ENCODE data around the gene SLC12A3. TPM values are rescaled to one million over a fixed set of nuclear protein-coding genes. Genes with fewer than 3 reads are reported as not detected.

The SLC12A3 gene
- total RNA-seq, 3 donors from 2014 or later: not detected

DNA sequence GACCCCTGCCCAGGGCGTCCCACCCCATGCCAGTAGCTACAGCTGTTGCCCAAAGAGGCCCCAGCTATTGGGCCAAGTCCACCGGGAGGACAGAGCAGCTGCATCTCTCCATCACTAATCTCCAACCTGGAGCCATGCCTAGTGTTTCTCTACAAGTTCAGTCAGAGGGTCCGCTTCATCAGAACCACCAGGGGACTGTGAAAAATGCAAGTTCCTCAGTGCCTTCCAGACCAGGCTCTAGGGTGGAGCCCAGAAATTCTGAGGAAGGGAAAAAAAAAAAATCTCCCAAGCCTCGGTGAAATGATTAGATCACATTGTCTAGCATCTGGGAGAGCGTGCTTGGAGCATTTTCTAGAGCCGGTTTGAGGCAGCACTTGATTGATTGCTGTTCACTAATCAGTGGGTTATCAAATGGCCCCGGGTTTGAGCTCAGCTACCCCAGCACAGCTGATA is 44.5 kb downstream of the SLC12A3 start:
- TF ChIP-seq CTCF (IDR thresholded peaks at IDR 0.05): no peak
- peaks cover 21% of the 10 kb centered on the region for H3K4me1 ChIP-seq (ENCODE audit: low read depth)

GRCh38 chr16:56910112-56910511 is 45.1 kb downstream of the SLC12A3 start:
- intact Hi-C loops (cut with DNase I, micrococcal nuclease): no loop called here
- no peaks in the 10 kb centered on the region for H3K9me3 ChIP-seq
- ATAC-seq (no peak), DNase-seq (no peak)
- H3K4me3 ChIP-seq: no peak overlapping the region
- peaks cover 21% of the 10 kb centered on the region for H3K4me1 ChIP-seq (ENCODE audit: low read depth)
- H3K36me3 ChIP-seq (ENCODE audit: low read depth): no peaks in the 10 kb centered on the region
- TF ChIP-seq CTCF (IDR thresholded peaks at IDR 0.05): no peak

More for the DNA sequence above, 44.5 kb downstream of the SLC12A3 start:
- Histone ChIP-seq H3K9me3 (no peaks in the 10 kb centered on the region), H3K4me3 (no peak overlapping the region), H3K36me3 (ENCODE audit: low read depth) (no peaks in the 10 kb centered on the region)
- intact Hi-C loops (cut with DNase I, micrococcal nuclease): no loop called here
- ATAC-seq: no peak
- no peak for DNase-seq

DNA sequence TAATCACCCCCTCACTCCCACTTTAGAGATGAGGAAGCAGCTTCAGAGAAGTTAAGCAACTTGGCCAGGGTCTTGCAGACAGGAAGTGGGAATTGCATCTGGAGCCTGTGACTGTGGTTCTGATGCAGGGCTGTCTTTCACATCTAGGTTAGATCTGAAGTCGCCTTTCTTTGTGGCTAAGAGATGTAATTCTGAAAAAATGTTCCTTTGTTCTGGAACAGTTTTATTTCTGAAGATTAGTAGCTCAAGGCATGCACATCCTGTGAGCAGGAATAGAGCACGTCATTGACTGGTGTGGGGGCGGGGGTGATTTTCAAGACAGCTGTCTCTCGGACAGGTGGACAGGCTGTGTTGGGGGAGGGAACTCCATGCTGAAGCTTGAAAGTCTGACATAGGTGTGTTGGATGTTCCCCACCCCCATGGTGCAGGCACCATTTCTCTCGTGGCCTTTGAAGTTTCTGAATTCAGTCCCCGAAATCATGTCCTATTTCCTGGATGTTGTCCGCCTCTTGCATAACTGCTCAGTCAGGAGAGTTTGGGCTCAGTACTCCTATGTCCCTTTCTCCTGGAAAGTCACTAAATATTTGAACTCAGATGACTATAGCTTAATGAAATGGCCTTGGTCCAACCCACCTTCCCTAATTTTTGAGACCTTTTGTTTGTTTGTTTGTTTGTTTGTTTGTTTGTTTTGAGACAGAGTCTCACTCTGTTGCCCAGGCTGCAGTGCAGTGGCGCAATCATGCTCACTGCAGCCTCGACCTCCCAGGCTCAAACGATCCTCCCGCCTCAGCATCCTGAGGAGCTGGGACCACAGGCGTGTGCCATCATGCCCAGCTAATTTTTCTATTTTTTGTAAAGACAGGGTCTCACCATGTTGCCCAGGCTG is 45.9 kb downstream of the SLC12A3 start:
- no peak for TF ChIP-seq CTCF (IDR thresholded peaks at IDR 0.05)
- Histone ChIP-seq H3K36me3 (ENCODE audit: low read depth) (no peaks in the 10 kb centered on the region), H3K9me3 (no peaks in the 10 kb centered on the region), H3K4me1 (ENCODE audit: low read depth) (peaks cover 21% of the 10 kb centered on the region), H3K4me3 (no peak overlapping the region)
- DNase-seq (no peak), ATAC-seq (no peak)
- intact Hi-C loops (cut with DNase I, micrococcal nuclease): no loop called here

- DNase-seq (peak; percentile 43 to 78 (median 55)), ATAC-seq (peak; percentile 53)
- intact Hi-C loops (cut with DNase I, micrococcal nuclease): no loop called here
- H3K36me3 ChIP-seq (ENCODE audit: low read depth): no peaks in the 10 kb centered on the region
- no peaks in the 10 kb centered on the region for H3K9me3 ChIP-seq
- no peak for TF ChIP-seq CTCF (IDR thresholded peaks at IDR 0.05)
- peaks cover 21% of the 10 kb centered on the region for H3K4me1 ChIP-seq (ENCODE audit: low read depth)
- no peak overlapping the region for H3K4me3 ChIP-seq
These were observed 47.0 kb downstream of the SLC12A3 start for GRCh38 chr16:56911771-56912571.

DNA sequence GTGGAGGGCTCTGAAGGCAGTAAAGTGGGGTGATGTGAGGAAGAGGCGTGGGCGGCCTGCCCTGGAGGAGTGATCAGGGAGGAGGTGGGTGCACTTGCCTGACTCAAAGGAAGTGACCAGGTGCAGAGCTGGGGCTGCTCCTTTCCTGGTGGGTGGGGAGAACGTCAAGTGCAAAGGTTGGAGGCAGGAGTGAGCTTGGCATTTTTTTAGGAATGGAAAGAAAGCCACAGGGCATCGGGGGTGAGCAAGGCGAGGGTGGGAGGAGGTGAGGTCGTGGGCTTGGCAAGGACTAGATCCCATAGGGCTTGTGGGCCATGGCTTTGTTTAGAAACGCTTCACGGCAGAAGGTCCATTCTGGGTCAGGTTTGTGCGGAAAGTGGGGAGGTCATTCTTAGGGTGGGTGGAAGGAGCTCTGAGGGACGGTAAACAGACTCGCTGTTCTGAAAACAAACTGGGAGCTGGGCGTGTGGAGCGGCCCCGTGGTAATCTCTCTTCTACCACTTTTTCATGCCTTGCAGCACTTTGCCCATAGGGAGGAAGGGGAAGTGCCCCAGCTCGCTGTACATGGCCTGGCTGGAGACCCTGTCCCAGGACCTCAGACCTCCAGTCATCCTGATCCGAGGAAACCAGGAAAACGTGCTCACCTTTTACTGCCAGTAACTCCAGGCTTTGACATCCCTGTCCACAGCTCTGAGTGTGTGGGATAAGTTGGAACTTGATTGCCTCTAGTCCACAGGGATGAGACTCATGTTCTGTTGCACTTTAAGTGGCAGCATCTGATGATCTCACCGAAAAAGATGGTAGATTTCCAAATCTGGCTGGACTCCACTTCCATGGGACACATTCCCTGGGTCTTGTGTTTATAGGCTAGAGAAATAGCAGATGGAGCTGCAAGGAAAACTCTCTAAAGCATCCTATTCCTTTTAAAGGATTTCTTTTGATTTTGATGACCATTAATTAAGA is 48.0 kb downstream of the SLC12A3 start:
- peaks cover 21% of the 10 kb centered on the region for H3K4me1 ChIP-seq (ENCODE audit: low read depth)

More for the DNA sequence above, 48.0 kb downstream of the SLC12A3 start:
- ATAC-seq (peak; percentile 71), DNase-seq (no peak)
- no peak for TF ChIP-seq CTCF (IDR thresholded peaks at IDR 0.05)
- H3K36me3 ChIP-seq (ENCODE audit: low read depth): no peaks in the 10 kb centered on the region
- intact Hi-C loops (cut with DNase I, micrococcal nuclease): no loop called here
- no peaks in the 10 kb centered on the region for H3K9me3 ChIP-seq
- H3K4me3 ChIP-seq: no peak overlapping the region
